H1 (cell line): Measurements from ENCODE around the gene TTC21A. TPM values are rescaled to one million over a fixed set of nuclear protein-coding genes. Genes with fewer than 3 reads are reported as not detected.

ENCODE experiments used
- CHD2 ChIP-seq: IDR thresholded peaks from 2 replicates; pipeline ENCODE4 v1.6.1; 2012; ENCODE audit warnings: low read length, improper control_type of control experiment
- MAFK ChIP-seq: IDR thresholded peaks from 2 replicates; pipeline ENCODE4 v1.6.1; 2012; ENCODE audit warnings: low read depth, mild to moderate bottlenecking, improper control_type of control experiment, low read length
- RBBP5 ChIP-seq: IDR thresholded peaks from 2 replicates; pipeline ENCODE4 v1.7.1; 2012; ENCODE audit warnings: low read depth, mild to moderate bottlenecking, inconsistent platforms, low read length, moderate library complexity, borderline replicate concordance
- TCF12 ChIP-seq: IDR thresholded peaks from 2 replicates; pipeline ENCODE4 v1.6.1; 2011; ENCODE audit warnings: low read depth, mild to moderate bottlenecking, low read length
- polyA plus RNA-seq, 7 experiments: library from polyadenylated mRNA; depleted of rRNA in 3 of 7; stranded (reverse) in 5 of 7; unstranded in 2 of 7; fragments of >200 nt in 5 of 7; fragments of 200-250 nt in 2 of 7; gene quantifications; 1 replicate in 5 of 7; 2 replicates in 1 of 7; 4 replicates in 1 of 7; pipeline versions ENCODE4 v1.2.1 to v1.2.3, GENCODE V29; 2011 to 2013; ENCODE audit warnings: missing spikeins in 2 of 7, mixed read lengths in 2 of 7
- total RNA-seq: library from RNA; stranded (reverse); fragmentation: NEBNext Ultra II Directional; extraction: Animal tissue kit (Norgen Biotek cat#: 25700); gene quantifications from 2 replicates; pipeline ENCODE4 v1.2.1, GENCODE V29; 2021

The TTC21A gene
- total and polyA plus RNA-seq, 2 of the 8 experiments (the other 6 are each of a cell fraction or from before 2014, with no cell fraction given) = 2.3 to 2.8 TPM

- TF ChIP-seq CHD2 = no peak
- no peak for TF ChIP-seq MAFK
- no peak for TF ChIP-seq RBBP5
- no peak for TF ChIP-seq TCF12
Measured at GRCh38 chr3:39169712-39170111, 62.2 kb downstream of the TTC21A start (continued).
